Smooth muscle cell (in vitro differentiated cells): Measurements from ENCODE around the gene TRIM66. TPM values are rescaled to one million over a fixed set of nuclear protein-coding genes. Genes with fewer than 3 reads are reported as not detected.
A peak's percentile ranks its signal among the peaks of the same experiment; 100 is the strongest.

Experiments
- DNase-seq: peaks from one replicate; lab custom pipeline; 2025; ENCODE audit not compliant: unreplicated experiment; lab: John Stamatoyannopoulos, UW
- H2AFZ ChIP-seq: fragments of 200-600 bp; sonication (generic); 2 replicates; pipeline ENCODE4 v1.6.0; 2016; ENCODE audit warnings: antibody characterized with exemption, low read depth, mild to moderate bottlenecking
- H3F3A ChIP-seq: fragments of 200-600 bp; sonication (generic); 2 replicates; pipeline ENCODE4 v1.6.0; 2017; ENCODE audit warnings: antibody characterized with exemption, low read depth
- H3K27ac ChIP-seq: fragments of 200-600 bp; sonication (generic); 2 replicates; pipeline ENCODE4 v1.5.1; 2016; ENCODE audit warnings: low read depth, mild to moderate bottlenecking
- H3K27me3 ChIP-seq: fragments of 200-600 bp; sonication (generic); 2 replicates; pipeline ENCODE4 v1.6.1; 2016; ENCODE audit warnings: low read depth, mild to moderate bottlenecking
- H3K36me3 ChIP-seq: fragments of 200-600 bp; sonication (generic); 2 replicates; pipeline ENCODE4 v1.5.1; 2016; ENCODE audit warnings: low read depth
- H3K4me1 ChIP-seq: fragments of 200-600 bp; sonication (generic); 2 replicates; pipeline ENCODE4 v1.5.1; 2016; ENCODE audit warnings: low read depth
- H3K4me2 ChIP-seq: fragments of 200-600 bp; sonication (generic); 2 replicates; pipeline ENCODE4 v1.6.0; 2016; ENCODE audit warnings: mild to moderate bottlenecking
- H3K4me3 ChIP-seq: fragments of 200-600 bp; sonication (generic); 2 replicates; pipeline ENCODE4 v1.5.1; 2016; ENCODE audit warnings: mild to moderate bottlenecking
- H3K79me2 ChIP-seq: fragments of 200-600 bp; sonication (generic); 2 replicates; pipeline ENCODE4 v1.6.0; 2016; ENCODE audit warnings: low read depth, mild to moderate bottlenecking
- H3K9ac ChIP-seq: fragments of 200-600 bp; sonication (generic); 2 replicates; pipeline ENCODE4 v1.6.0; 2016; ENCODE audit warnings: low read depth
- H3K9me3 ChIP-seq: fragments of 200-600 bp; sonication (generic); replicated peaks from 2 replicates; pipeline ENCODE4 v1.5.1; 2016; ENCODE audit warnings: low read depth
- H4K20me1 ChIP-seq: fragments of 200-600 bp; sonication (generic); 2 replicates; pipeline ENCODE4 v1.6.0; 2016; ENCODE audit warnings: low read depth
- WGBS: methylation state at CpG from one replicate; pipeline ENCODE4 v1.1.7; 2016; ENCODE audit warnings: low lambda C conversion rate; 5-methylcytosine and 5-hydroxymethylcytosine counted together
- polyA plus RNA-seq: library from polyadenylated mRNA; unstranded; fragments of >200 nt; fragmentation: Nextera tagmentation; extraction: Ambion mirVana; gene quantifications from 2 replicates; pipeline ENCODE4 v1.2.1, GENCODE V29; 2016
- small RNA-seq: library from RNA; depleted of rRNA; stranded (forward); fragments of <200 nt; gene quantifications from one replicate; pipeline ENCODE3, GENCODE V24; 2014
- total RNA-seq: library from RNA; depleted of rRNA; stranded (reverse); fragments of >200 nt; gene quantifications from 2 replicates; pipeline ENCODE4 v1.2.3, GENCODE V29; 2014
- TF ChIP-seq, protein P1 (sequence below): fragments of 200-600 bp; sonication (generic); IDR thresholded peaks from 2 replicates; pipeline ENCODE4 v1.5.1; 2017; ENCODE audit warnings: borderline replicate concordance, mild to moderate bottlenecking, antibody characterized with exemption; ENCODE audit not compliant: insufficient read depth, poor library complexity, severe bottlenecking

Gene TRIM66
- total and polyA plus RNA-seq, 2 experiments from 2014 or later: 0.24 to 5.8 TPM

DNA sequence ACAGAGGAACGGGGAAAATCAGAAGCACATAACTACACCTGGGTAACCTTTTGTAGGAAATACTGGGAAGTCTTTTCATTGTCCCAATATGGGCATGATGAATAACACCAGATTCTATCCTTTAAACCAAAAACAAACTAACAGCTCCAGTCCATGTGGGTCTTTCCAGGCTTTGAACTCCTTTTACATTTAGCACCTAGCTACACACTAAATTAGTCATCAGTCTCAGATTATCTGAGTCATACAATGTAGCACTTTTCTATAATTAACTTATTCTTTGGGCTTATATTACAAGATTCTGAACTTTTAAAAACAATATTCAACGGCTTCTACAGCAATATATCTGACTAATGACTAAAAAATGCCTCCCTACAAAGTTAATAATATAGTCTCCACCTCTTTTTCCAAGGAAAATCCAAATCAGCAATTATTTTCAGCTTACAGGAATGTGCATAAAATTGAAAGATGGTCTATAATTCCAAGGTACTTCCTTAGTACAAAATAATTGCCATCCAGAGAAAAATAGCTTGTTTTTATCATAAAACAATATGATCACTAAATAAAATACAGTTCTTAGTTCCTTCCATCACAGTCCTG, 114.8 kb downstream of the TRIM66 start:
- H3K4me1 ChIP-seq: no peaks in the 10 kb centered on the region
- H3K4me2 ChIP-seq: peak overlapping the region; percentile 12
- no peaks in the 10 kb centered on the region for H3K36me3 ChIP-seq
- WGBS: 44% methylated on average over 2 of the region's 2 CpGs
- H3K27ac ChIP-seq: no peak overlapping the region
- no peaks in the 10 kb centered on the region for H3K9me3 ChIP-seq
- no peak overlapping the region for H2AFZ ChIP-seq
- no peak overlapping the region for H3K4me3 ChIP-seq
- H3K79me2 ChIP-seq: no peaks in the 10 kb centered on the region
- DNase-seq: no peak
- no peaks in the 10 kb centered on the region for H3K27me3 ChIP-seq
- H3F3A ChIP-seq: no peaks in the 10 kb centered on the region
- TF ChIP-seq, protein P1, sequence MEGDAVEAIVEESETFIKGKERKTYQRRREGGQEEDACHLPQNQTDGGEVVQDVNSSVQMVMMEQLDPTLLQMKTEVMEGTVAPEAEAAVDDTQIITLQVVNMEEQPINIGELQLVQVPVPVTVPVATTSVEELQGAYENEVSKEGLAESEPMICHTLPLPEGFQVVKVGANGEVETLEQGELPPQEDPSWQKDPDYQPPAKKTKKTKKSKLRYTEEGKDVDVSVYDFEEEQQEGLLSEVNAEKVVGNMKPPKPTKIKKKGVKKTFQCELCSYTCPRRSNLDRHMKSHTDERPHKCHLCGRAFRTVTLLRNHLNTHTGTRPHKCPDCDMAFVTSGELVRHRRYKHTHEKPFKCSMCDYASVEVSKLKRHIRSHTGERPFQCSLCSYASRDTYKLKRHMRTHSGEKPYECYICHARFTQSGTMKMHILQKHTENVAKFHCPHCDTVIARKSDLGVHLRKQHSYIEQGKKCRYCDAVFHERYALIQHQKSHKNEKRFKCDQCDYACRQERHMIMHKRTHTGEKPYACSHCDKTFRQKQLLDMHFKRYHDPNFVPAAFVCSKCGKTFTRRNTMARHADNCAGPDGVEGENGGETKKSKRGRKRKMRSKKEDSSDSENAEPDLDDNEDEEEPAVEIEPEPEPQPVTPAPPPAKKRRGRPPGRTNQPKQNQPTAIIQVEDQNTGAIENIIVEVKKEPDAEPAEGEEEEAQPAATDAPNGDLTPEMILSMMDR: no peak
- no peaks in the 10 kb centered on the region for H4K20me1 ChIP-seq
- H3K9ac ChIP-seq: no peak overlapping the region

DNA sequence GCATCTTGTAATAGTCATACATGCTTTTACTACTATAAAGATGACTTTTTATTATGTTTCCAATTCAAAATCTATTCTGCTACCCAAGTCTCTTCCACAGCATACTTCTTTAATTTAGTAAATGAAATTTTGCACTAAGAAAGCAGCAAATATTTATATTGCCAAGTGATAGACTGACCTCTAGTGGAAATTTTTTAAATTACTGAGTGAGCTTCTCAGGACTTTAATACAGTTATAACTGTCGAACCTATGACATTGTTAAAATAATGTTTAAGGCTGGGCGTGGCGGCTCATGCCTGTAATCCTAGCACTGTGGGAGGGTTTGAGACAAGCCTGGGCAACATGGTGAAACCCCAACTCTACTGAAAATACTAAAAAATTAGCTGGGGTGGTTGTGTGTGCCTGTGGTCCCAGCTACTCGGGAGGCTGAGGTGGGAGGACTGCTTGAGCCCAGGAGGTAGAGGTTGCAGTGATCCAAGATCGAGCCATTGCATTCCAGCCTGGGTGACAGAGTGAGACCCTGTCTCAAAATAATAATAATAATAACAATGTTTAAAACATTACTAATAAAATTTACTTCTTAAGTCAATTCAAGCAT, 115.8 kb downstream of the TRIM66 start:
- Histone ChIP-seq H3K4me2 (no peak overlapping the region), H3K27me3 (no peaks in the 10 kb centered on the region), H2AFZ (no peak overlapping the region), H3K4me1 (no peaks in the 10 kb centered on the region), H3K36me3 (no peaks in the 10 kb centered on the region), H3K4me3 (no peak overlapping the region), H3K9ac (no peak overlapping the region), H3K9me3 (no peaks in the 10 kb centered on the region), H3K79me2 (no peaks in the 10 kb centered on the region), H4K20me1 (no peaks in the 10 kb centered on the region), H3K27ac (no peak overlapping the region), H3F3A (no peaks in the 10 kb centered on the region)
- no peak for DNase-seq
- TF ChIP-seq, protein P1: peak; percentile 79
- 42% methylated on average over 5 of the region's 5 CpGs for WGBS

DNA sequence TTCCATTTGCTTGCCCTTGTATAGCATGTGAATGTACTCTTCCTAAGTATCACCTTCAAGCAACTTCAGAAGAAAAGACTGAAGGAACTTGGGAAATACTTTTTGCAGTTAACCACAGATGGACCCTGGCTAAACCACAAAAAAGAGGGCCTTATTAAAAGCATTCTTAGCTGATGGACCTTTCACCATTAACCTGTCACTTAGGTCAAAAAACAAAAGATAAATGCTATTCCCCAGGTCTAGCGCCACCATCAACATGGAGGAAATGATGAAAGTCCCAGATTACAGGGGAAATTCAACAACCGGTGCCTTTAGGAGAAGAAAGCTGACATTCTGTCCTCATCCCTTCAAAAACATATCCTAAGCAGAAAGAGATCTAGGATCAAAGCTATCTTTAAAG, 117.9 kb downstream of the TRIM66 start:
- H3K4me2 ChIP-seq: no peak overlapping the region
- no peak overlapping the region for H3K4me3 ChIP-seq
- DNase-seq: no peak
- H2AFZ ChIP-seq: no peak overlapping the region
- H3K9me3 ChIP-seq: peaks cover 6% of the 10 kb centered on the region
- H3K79me2 ChIP-seq: no peaks in the 10 kb centered on the region
- no peaks in the 10 kb centered on the region for H4K20me1 ChIP-seq
- H3F3A ChIP-seq: no peaks in the 10 kb centered on the region
- no peaks in the 10 kb centered on the region for H3K36me3 ChIP-seq
- no peak overlapping the region for H3K27ac ChIP-seq
- H3K27me3 ChIP-seq: no peaks in the 10 kb centered on the region
- H3K4me1 ChIP-seq: no peaks in the 10 kb centered on the region
- TF ChIP-seq, protein P1: no peak
- 60% methylated on average over 2 of the region's 2 CpGs for WGBS
- H3K9ac ChIP-seq: no peak overlapping the region

Small RNA genes within 50 kb of the gene (small RNA-seq; reads per million reads assigned to genes)
- gene SNORA3A (not detected), gene SNORA3B (2.2 reads per million, percentile 46 among the genes with 10 or more reads in this experiment)

Other genes starting within 250 kb of the TRIM66 start
- gene STK33, start 88.4 kb downstream of the TRIM66 start, total RNA-seq: 0.45 and 2.9 TPM in 2 replicates
- gene STK33, start 88.4 kb downstream of the TRIM66 start, polyA plus RNA-seq: 0.48 and 1.2 TPM in 2 replicates
- 731 and 1,140 TPM in 2 replicates for gene RPL27A, start 127 bp upstream of the TRIM66 start, total RNA-seq
- 817 and 878 TPM in 2 replicates for gene RPL27A, start 127 bp upstream of the TRIM66 start, polyA plus RNA-seq
- gene AKIP1, start 228.5 kb upstream of the TRIM66 start, total RNA-seq: 22.0 and 28.1 TPM in 2 replicates
- gene AKIP1, start 228.5 kb upstream of the TRIM66 start, polyA plus RNA-seq: 58.7 and 59.5 TPM in 2 replicates